ENCODE data around the gene NPC1L1. TPM values are rescaled to one million over a fixed set of nuclear protein-coding genes. Genes with fewer than 3 reads are reported as not detected.
A peak's percentile ranks its signal among the peaks of the same experiment; 100 is the strongest.

The NPC1L1 gene
- total RNA-seq, 2 donors from 2014 or later: not detected

DNA sequence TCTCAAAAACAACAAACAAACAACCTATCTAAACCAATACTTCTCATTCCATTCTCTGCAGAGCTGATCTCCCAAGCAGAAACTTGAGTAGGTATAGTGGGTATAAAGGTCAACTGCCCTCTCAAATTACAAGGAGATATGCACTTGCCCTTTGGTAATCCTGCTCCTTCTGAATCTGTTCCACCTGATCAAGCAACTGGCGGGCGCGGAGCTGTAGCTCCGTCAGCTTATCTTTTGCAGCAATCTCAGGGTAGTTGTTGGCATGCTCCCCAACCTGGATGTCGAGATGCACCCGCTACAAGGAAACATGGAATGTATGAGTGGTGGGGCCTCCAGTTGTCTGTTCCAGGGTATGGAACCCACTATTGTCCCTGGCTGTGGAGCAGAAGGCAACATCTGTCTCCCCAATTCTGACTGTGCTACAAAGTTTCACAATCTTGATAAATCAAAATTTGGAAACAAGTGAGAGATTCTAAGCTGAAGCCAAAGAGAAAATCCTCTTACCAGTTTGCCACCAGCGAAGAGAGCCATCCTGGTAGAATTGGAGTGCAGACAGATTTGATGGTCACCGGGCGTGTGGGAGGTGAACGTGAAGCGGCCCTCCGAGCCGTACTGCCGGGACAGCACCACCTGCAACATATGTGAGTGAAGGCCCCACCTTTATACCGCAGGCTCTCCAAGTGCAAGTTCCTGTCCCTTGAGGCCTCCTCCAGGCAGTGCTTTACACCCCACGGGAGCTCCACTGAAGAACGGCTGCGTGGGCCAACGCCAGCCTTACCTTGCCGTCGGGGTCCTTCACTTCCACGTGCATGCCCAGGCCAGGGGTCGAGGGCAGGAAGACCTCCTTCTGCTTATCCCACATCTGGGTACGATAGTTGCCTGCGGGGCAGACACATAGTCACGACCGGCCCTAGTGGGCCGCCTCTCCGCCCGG lies 40.1 kb upstream of the NPC1L1 start:
- Histone ChIP-seq H3K9me3 (no peaks in the 10 kb centered on the region), H3K27ac (peak overlapping the region; percentile 98), H3K4me3 (peak overlapping the region; percentile 79 to 96), H3K36me3 (peaks cover 31% of the 10 kb centered on the region), H3K27me3 (no peaks in the 10 kb centered on the region), H3K4me1 (peaks cover 0 to 26% of the 10 kb centered on the region in 2 donors)
- TF ChIP-seq, protein P1, sequence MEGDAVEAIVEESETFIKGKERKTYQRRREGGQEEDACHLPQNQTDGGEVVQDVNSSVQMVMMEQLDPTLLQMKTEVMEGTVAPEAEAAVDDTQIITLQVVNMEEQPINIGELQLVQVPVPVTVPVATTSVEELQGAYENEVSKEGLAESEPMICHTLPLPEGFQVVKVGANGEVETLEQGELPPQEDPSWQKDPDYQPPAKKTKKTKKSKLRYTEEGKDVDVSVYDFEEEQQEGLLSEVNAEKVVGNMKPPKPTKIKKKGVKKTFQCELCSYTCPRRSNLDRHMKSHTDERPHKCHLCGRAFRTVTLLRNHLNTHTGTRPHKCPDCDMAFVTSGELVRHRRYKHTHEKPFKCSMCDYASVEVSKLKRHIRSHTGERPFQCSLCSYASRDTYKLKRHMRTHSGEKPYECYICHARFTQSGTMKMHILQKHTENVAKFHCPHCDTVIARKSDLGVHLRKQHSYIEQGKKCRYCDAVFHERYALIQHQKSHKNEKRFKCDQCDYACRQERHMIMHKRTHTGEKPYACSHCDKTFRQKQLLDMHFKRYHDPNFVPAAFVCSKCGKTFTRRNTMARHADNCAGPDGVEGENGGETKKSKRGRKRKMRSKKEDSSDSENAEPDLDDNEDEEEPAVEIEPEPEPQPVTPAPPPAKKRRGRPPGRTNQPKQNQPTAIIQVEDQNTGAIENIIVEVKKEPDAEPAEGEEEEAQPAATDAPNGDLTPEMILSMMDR (IDR thresholded peaks at IDR 0.05): no peak
- DNase-seq (ENCODE audit: low spot score): no peak

DNA sequence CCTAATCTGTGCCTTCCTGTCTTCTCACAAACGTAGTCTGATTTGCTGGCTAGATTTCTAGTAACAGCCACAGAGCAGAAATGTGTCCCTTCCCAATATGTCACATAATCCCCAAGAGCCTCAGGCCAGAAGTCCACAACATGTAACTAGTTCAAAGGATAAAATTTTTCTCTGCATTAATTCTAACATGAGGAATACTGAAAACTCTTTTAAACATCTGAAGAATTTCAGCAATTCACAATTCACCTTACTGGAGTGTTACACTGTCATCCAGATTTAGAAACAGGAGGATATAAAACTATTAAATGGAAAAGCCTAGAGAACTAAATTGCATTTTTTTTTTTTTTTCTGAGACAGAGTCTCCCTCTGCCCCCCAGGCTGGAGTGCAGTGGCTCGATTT lies 35.1 kb upstream of the NPC1L1 start:
- Histone ChIP-seq H3K4me3 (no peak overlapping the region), H3K36me3 (peaks cover 46% of the 10 kb centered on the region), H3K27ac (no peak overlapping the region), H3K4me1 (peaks cover 0 to 43% of the 10 kb centered on the region in 2 donors), H3K9me3 (no peaks in the 10 kb centered on the region), H3K27me3 (no peaks in the 10 kb centered on the region)
- DNase-seq (ENCODE audit: low spot score): no peak
- TF ChIP-seq, protein P1 (IDR thresholded peaks at IDR 0.05): no peak

DNA sequence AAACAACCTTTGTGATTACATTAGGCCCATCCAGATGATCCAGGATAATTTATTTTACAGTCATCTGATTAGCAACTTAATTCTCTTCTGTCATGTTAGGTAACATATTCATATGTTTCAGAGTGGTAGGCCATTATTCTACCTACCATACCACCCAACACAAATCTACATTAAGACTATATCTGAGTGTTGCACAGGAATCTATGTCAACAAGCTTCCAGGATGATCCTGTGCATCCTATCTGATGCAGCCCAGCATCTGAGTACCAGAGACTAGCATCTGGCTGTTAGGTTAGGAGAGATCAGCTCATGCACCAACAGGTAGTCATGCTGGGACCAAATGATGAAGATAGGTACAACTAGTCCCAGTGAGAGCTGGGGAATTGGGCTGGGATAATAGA lies 33.9 kb upstream of the NPC1L1 start:
- peaks cover 49% of the 10 kb centered on the region for H3K36me3 ChIP-seq

DNA sequence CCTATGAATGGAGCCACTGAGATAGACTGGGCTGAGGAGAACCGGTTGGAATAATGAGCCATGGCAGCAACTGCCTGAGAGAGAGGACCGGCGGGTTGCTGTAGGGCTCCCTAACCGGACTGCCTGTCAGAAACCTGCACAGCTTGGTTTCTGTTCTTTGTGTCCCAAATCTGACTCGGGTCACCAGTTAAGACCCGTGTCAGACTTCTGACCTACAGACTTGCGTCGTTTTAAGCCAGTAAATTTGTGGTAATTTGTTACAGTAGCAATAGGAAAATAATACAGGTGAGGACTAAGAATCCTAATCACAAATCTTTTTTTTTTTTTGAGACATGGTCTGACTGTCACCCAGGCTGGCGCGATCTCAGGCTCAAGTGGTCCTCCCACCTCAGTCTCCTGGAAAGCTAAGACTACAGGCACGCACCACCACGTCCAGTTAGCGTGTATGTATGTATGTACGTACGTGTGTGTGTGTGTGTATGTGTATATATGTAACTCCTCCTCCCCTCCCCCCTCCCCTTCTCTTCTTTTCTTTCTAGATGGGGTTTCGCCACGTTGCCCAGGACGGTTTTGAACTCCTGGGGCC lies 33.2 kb upstream of the NPC1L1 start:
- peaks cover 0 to 30% of the 10 kb centered on the region in 2 donors for H3K4me1 ChIP-seq
- H3K27ac ChIP-seq: peak overlapping the region; percentile 86 to 93
- peak overlapping the region; percentile 78 to 85 for H3K4me3 ChIP-seq
- no peaks in the 10 kb centered on the region for H3K27me3 ChIP-seq
- H3K36me3 ChIP-seq: peaks cover 49% of the 10 kb centered on the region
- TF ChIP-seq, protein P1 (IDR thresholded peaks at IDR 0.05): no peak
- no peak for DNase-seq (ENCODE audit: low spot score)
- H3K9me3 ChIP-seq: no peaks in the 10 kb centered on the region

More for the DNA sequence above, 33.9 kb upstream of the NPC1L1 start:
- H3K4me1 ChIP-seq: peaks cover 0 to 31% of the 10 kb centered on the region in 2 donors
- TF ChIP-seq, protein P1 (IDR thresholded peaks at IDR 0.05): no peak
- no peaks in the 10 kb centered on the region for H3K27me3 ChIP-seq
- no peak overlapping the region for H3K27ac ChIP-seq
- H3K9me3 ChIP-seq: no peaks in the 10 kb centered on the region
- no peak for DNase-seq (ENCODE audit: low spot score)
- no peak overlapping the region for H3K4me3 ChIP-seq

DNA sequence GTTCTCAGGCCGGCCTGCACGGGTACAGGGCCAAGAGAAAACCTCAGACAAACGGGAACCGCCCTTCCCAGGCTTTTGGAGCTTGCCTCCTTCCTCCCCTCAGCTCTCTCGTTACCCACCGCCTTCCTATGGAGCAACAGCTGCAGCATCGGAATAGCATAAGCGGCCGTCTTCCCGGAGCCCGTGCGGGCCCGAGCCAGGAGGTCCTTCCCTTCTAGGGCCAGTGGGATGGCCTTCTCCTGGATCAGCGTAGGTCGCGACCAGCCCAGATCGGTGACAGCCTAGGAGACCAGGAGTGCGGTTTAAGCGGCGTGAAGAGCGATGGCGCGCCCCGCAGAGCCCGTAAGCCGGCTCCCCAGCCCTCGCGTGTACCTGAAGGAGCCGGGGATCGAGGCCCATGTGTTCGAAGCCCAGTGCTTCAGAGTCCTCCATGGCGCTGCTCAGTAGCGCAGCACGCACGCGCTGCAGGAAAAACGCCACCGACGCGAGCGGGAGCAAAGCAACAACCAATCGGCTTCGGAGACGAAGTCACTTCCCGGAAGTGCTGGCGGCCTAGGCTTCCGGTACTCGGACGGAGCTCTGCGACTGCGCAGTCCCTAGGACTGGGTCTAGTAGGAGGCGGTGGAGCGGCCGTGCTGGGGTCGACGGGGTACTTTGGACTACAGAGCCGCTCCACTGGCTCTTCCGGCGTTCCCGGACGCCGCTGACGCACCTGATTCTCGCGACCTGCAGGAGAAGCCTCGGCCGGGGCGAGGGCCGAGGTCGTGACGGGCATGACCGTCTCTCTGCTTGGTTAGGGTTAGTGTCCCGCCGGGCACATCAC lies 32.5 kb upstream of the NPC1L1 start, which contains the start of gene DDX56:
Gene DDX56 (minus strand): TSS at position 445 of the 823 bp plus-strand sequence. CDS start 13 bp downstream, at position 432.
- DNase-seq (ENCODE audit: low spot score): peak; percentile 95
- H3K27ac ChIP-seq: peak within 1 kb of the TSS; percentile 86 to 93
- peak within 1 kb of the TSS; percentile 78 to 85 for H3K4me3 ChIP-seq
- H3K36me3 ChIP-seq: peaks cover 49% of the 10 kb centered on the region
- no peaks in the 10 kb centered on the region for H3K27me3 ChIP-seq
- peaks cover 0 to 30% of the 10 kb centered on the region in 2 donors for H3K4me1 ChIP-seq
- H3K9me3 ChIP-seq: no peaks in the 10 kb centered on the region
- TF ChIP-seq, protein P1 (IDR thresholded peaks at IDR 0.05): no peak

Data from right atrium auricular region (tissue), 2 donors.